ENCODE data around the gene PIEZO2.

Gene PIEZO2

DNA sequence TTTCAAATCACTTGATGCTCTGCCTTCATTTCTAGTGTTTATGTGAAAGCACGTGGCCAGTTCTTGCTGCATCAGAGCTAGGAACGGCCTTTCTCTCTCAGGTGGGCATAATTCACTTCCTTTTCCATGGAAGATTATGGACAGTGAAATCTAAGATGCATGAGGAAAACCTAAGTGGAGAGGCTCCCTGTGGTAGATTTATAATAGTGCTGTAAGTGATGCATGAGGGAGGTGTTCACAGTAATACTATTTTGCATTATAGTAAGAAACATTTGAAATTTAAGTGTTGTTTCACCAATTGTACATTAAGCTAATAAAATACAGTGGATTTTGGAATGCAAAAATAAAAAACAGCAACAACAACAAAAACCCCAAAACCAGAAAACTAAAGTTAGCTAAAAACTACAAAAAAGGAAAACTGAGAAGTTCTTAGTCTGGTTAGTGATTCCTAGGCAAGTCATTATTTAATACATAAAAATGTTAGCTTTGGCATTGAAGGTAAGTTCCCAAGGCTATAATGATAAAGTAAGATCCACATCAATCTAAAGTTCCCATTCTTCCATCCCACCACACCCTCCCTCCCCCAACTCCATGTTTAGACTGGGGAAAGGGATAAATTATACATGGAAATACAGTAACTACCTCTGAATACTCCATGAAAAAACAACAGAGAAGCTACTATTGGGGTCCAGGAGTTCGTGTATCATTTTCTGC lies 469.7 kb downstream of the PIEZO2 start:
- TF ChIP-seq, protein P1, sequence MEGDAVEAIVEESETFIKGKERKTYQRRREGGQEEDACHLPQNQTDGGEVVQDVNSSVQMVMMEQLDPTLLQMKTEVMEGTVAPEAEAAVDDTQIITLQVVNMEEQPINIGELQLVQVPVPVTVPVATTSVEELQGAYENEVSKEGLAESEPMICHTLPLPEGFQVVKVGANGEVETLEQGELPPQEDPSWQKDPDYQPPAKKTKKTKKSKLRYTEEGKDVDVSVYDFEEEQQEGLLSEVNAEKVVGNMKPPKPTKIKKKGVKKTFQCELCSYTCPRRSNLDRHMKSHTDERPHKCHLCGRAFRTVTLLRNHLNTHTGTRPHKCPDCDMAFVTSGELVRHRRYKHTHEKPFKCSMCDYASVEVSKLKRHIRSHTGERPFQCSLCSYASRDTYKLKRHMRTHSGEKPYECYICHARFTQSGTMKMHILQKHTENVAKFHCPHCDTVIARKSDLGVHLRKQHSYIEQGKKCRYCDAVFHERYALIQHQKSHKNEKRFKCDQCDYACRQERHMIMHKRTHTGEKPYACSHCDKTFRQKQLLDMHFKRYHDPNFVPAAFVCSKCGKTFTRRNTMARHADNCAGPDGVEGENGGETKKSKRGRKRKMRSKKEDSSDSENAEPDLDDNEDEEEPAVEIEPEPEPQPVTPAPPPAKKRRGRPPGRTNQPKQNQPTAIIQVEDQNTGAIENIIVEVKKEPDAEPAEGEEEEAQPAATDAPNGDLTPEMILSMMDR (conservative IDR thresholded peaks at IDR 0.05; ENCODE audit: low read depth) = no peak
- no peak for DNase-seq (ENCODE audit: low spot score)
- ChIA-PET POLR2A (ENCODE audit: low non-redundant PET) (no interaction called here), CTCF (interaction anchor here (0.7 to 1.3 kb wide), 2 partner anchors 29 to 120 kb away, joined by 3 to 6 read pairs; no protein-coding TSS in a partner anchor)
- no peak overlapping the region for H3K27ac ChIP-seq

DNA sequence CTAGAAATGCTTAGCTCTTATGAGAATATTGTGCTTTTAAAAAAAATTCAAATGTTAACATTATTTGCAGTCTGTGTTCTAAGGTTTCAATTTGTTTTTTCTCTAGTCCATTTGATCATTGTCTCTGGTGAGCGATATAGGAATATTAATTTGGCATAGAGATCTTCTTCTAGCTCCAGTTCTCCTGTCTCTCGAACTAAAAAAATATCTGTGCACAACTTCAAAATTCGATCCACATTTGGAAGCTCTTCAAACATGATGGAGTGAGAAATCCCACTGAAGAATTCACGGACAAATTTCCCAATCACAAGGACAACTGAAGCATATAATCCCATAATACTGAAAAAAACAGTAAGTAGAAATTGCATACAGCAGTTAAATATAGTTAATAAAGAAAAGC lies 477.9 kb downstream of the PIEZO2 start:
- DNase-seq (ENCODE audit: low spot score) = no peak
- CTCF ChIA-PET = no interaction called here
- H3K27ac ChIP-seq = no peak overlapping the region
- TF ChIP-seq, protein P1 (conservative IDR thresholded peaks at IDR 0.05; ENCODE audit: low read depth) = no peak
- POLR2A ChIA-PET (ENCODE audit: low non-redundant PET) = no interaction called here

DNA sequence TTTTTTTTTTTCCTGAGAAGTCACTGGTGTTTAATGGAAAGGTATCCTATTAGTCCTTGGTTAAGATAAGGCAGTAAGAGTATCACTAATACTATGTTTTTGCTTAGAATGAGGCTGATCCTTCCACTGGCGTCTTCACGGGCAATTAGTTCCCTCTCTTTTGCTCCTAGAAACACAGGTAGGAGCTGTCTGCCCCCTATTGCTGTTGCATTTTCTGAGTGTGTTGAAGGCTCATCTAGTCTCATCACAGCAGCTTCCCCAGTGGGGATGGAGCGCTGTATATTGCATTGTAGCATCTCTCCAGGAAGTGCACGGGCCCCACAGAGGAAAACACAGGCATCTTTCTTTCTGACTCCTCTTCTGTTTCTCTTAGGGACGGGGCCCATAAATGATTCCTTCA lies 478.5 kb downstream of the PIEZO2 start:
- DNase-seq (ENCODE audit: low spot score) = no peak
- ChIA-PET CTCF (interaction anchor here (0.6 to 0.7 kb wide), 2 partner anchors 164 to 210 kb away, joined by 3 to 4 read pairs; no protein-coding TSS in a partner anchor), POLR2A (ENCODE audit: low non-redundant PET) (no interaction called here)
- TF ChIP-seq, protein P1 (conservative IDR thresholded peaks at IDR 0.05; ENCODE audit: low read depth) = no peak
- H3K27ac ChIP-seq = no peak overlapping the region

DNA sequence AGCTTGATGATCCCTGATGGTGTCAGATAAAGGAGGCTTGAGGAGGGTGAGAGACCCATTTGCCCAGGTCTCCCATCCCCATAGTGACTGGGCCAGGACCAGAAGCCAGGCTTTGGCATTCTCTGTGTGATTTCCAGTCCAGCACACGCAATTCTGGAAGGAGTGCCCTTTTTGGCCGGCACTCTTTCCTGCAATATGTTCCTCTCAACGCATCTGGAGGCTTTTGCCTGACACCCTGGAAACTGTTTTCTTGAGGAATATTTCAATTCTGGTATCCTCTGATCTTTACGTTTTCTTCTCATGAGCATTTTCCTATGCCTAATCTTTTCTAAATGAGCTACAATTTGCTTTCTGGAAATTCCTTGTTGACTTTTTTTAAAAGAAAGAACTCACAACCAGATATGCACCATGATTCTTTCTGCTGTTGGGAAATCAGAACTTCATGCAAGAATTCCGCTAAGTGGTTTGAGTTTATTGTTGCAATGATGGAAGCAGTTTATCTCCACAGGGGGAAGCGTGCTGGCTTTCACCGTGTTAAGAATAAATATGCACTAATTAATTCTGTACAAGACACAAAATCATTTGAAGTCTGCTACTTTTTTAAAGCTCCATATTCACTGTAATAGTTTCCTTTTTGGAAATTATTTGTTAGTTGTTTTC lies 479.8 kb downstream of the PIEZO2 start:
- CTCF ChIA-PET = interaction anchor here (0.6 kb wide), 1 partner anchor 34 kb away, joined by 3 read pairs; no protein-coding TSS in a partner anchor
- no peak for DNase-seq (ENCODE audit: low spot score)
- TF ChIP-seq, protein P1 (conservative IDR thresholded peaks at IDR 0.05; ENCODE audit: low read depth) = no peak
- no peak overlapping the region for H3K27ac ChIP-seq
- POLR2A ChIA-PET (ENCODE audit: low non-redundant PET) = no interaction called here

DNA sequence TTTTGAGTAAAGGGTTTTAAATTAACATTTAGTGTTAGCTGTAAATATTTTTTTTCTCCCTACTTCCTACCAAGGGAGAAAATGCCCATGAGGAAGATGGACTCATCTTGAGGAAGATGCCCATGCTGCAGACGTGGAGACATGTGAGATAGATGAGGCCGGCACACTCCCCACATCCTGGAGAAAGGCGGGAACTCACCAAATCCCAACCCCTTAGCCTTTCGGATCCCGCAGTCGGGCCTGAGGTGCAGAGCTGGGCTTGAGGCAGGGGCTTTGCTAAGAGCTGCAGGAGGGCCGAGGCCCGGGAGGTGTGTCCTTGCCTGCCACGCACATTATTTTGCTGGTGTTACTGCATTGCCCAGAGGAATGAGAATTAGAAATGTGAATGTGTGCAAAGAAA lies 485.6 kb downstream of the PIEZO2 start:
- DNase-seq (ENCODE audit: low spot score) = no peak
- TF ChIP-seq, protein P1 (conservative IDR thresholded peaks at IDR 0.05; ENCODE audit: low read depth) = no peak
- CTCF ChIA-PET = interaction anchor here (0.6 kb wide), 1 partner anchor 489 kb away, joined by 3 read pairs; no protein-coding TSS in a partner anchor
- POLR2A ChIA-PET (ENCODE audit: low non-redundant PET) = no interaction called here
- no peak overlapping the region for H3K27ac ChIP-seq

DNA sequence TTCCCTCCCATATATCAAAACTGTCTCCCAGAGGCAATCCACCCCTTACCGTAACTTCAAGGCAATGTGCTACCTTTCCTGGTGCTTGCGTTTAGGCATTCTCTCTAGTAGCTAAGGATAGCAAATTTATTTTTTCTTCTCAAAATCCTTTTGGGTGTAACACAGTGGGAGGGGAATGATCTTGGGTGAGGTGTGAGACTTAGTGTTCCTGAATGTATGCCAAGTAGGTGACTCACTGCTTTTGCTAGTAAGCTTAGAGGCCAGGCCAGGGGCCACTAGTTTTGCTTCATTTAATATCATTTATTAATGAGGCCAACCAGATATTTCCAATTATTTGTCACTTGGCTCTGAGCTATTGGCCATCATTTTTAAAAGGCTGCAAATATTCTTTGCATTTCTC lies 488.1 kb downstream of the PIEZO2 start:
- peak; percentile 85 for DNase-seq (ENCODE audit: low spot score)
- ChIA-PET POLR2A (ENCODE audit: low non-redundant PET) (no interaction called here), CTCF (interaction anchor here (1.3 kb wide), 1 partner anchor 101 kb away, joined by 4 read pairs; no protein-coding TSS in a partner anchor)
- H3K27ac ChIP-seq = no peak overlapping the region
- TF ChIP-seq, protein P1 (conservative IDR thresholded peaks at IDR 0.05; ENCODE audit: low read depth) = no peak
